ENCODE measurements around the gene PFDN4.

DNA sequence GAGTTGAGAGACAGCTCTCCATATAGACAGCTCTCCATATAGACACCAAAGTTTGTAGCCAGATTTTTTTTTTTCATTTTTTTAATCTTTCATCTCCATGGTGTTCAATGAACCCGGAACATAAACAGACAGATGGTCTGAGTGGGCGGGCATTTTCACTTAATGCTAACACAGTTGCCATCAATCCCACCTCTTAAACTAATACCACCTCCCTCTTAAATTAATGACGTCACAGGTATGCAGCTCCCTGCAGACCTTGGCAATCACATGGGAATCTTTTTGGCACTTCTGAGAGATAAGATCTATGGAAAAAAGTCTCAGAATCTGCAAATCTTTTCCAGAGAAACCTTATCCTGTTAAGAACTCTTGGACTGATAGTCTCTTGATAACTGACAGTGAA lies 43.2 kb downstream of the PFDN4 start:
- TF ChIP-seq CCAR2 (optimal IDR thresholded peaks at IDR 0.05; ENCODE audit: low read depth, low read length) (no peak), ZFP37 (CRISPR knock-in tag; IDR thresholded peaks at IDR 0.05; ENCODE audit: borderline replicate concordance) (no peak), GABPA (IDR thresholded peaks at IDR 0.05; ENCODE audit: low read depth, low read length) (no peak), GABPA (CRISPR knock-in tag; IDR thresholded peaks at IDR 0.05; ENCODE audit: low read depth) (no peak), FOXJ3 (CRISPR knock-in tag; IDR thresholded peaks at IDR 0.05; ENCODE audit: borderline replicate concordance) (no peak), MYC (CRISPR knock-in tag; IDR thresholded peaks at IDR 0.05; ENCODE audit: borderline replicate concordance) (no peak)
- TF ChIP-seq, protein P1, sequence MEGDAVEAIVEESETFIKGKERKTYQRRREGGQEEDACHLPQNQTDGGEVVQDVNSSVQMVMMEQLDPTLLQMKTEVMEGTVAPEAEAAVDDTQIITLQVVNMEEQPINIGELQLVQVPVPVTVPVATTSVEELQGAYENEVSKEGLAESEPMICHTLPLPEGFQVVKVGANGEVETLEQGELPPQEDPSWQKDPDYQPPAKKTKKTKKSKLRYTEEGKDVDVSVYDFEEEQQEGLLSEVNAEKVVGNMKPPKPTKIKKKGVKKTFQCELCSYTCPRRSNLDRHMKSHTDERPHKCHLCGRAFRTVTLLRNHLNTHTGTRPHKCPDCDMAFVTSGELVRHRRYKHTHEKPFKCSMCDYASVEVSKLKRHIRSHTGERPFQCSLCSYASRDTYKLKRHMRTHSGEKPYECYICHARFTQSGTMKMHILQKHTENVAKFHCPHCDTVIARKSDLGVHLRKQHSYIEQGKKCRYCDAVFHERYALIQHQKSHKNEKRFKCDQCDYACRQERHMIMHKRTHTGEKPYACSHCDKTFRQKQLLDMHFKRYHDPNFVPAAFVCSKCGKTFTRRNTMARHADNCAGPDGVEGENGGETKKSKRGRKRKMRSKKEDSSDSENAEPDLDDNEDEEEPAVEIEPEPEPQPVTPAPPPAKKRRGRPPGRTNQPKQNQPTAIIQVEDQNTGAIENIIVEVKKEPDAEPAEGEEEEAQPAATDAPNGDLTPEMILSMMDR (CRISPR knock-in tag; IDR thresholded peaks at IDR 0.05), result no peak
